ENCODE measurements around the gene NUB1. TPM values are rescaled to one million over a fixed set of nuclear protein-coding genes. Genes with fewer than 3 reads are reported as not detected.
A peak's percentile ranks its signal among the peaks of the same experiment; 100 is the strongest.

The NUB1 gene
- total RNA-seq, 2 donors from 2014 or later: 36.8 to 43.8 TPM

DNA sequence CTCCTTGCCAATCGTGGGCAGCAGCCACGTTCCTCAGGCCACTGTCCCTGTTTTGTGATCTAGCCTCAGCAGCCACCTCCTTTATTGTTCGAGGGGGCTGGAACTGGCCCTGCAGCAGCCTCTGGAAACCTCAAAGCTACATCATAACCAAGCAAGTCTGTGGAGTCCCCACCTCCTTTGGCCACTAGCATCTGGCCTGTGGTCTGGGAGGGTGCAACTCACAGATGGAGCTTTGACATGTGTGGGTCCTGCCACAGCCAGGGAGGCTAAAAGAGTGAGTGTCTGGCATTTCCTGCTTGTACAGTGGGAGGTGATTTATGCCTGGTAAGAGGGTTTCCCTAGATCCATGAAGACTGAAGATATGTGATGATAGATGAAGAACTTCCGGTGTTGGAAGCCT, 32.3 kb upstream of the NUB1 start:
- no peaks in the 10 kb centered on the region for H3K9me3 ChIP-seq
- 38 to 41% methylated on average over 4 of the region's 4 CpGs for WGBS, 2 donors
- H3K36me3 ChIP-seq (replicated peaks in 1 of 2; ENCODE audit: insufficient read depth in 1 of 2, low read depth in 2 of 2): no peaks in the 10 kb centered on the region
- H3K27me3 ChIP-seq: peaks cover 0 to 3% of the 10 kb centered on the region in 2 donors
- intact Hi-C loops (cut with DNase I): loop anchor here (5.0 to 10.0 kb wide), 2 partner anchors 67 to 185 kb away; no protein-coding TSS in a partner anchor
- no peak overlapping the region for H3K4me3 ChIP-seq
- DNase-seq (no peak), ATAC-seq (no peak)
- no peak overlapping the region for H3K27ac ChIP-seq
- TF ChIP-seq, protein P1, sequence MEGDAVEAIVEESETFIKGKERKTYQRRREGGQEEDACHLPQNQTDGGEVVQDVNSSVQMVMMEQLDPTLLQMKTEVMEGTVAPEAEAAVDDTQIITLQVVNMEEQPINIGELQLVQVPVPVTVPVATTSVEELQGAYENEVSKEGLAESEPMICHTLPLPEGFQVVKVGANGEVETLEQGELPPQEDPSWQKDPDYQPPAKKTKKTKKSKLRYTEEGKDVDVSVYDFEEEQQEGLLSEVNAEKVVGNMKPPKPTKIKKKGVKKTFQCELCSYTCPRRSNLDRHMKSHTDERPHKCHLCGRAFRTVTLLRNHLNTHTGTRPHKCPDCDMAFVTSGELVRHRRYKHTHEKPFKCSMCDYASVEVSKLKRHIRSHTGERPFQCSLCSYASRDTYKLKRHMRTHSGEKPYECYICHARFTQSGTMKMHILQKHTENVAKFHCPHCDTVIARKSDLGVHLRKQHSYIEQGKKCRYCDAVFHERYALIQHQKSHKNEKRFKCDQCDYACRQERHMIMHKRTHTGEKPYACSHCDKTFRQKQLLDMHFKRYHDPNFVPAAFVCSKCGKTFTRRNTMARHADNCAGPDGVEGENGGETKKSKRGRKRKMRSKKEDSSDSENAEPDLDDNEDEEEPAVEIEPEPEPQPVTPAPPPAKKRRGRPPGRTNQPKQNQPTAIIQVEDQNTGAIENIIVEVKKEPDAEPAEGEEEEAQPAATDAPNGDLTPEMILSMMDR (IDR thresholded peaks at IDR 0.05): no peak
- no peak for TF ChIP-seq POLR2A (IDR thresholded peaks at IDR 0.05)
- no peaks in the 10 kb centered on the region for H3K4me1 ChIP-seq

DNA sequence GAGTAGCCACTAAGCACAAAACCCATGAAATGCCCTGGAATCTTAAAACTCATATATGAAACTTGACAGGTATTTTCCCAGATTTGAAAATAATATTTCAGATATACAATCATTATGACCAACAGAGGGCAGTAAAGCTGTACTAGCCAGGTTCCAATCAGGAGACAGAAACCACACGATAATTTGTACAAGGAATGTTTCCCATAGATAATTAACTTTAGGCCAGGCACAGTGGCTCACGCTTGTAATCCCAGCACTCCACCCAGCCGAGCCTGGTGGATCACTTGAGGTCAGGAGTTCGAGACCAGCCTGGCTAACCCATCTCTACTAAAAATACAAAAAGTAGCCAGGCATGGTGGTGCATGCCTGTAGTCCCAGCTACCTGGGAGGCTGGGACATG, 31.0 kb upstream of the NUB1 start:
- TF ChIP-seq, protein P1 (IDR thresholded peaks at IDR 0.05): peak in 6 of 7 experiments; percentile 20 to 48 (median 36)
- TF ChIP-seq POLR2A (IDR thresholded peaks at IDR 0.05): no peak
- no peaks in the 10 kb centered on the region for H3K4me1 ChIP-seq
- H3K36me3 ChIP-seq (replicated peaks in 1 of 2; ENCODE audit: insufficient read depth in 1 of 2, low read depth in 2 of 2): no peaks in the 10 kb centered on the region
- no peaks in the 10 kb centered on the region for H3K27me3 ChIP-seq
- H3K4me3 ChIP-seq: no peak overlapping the region
- H3K27ac ChIP-seq: no peak overlapping the region
- peak in 1 of 4 donors; percentile 20 for DNase-seq
- H3K9me3 ChIP-seq: no peaks in the 10 kb centered on the region
- 29 to 34% methylated on average over 4 of the region's 4 CpGs for WGBS, 2 donors
- intact Hi-C loops (cut with DNase I): no loop called here
- peak; percentile 56 for ATAC-seq

DNA sequence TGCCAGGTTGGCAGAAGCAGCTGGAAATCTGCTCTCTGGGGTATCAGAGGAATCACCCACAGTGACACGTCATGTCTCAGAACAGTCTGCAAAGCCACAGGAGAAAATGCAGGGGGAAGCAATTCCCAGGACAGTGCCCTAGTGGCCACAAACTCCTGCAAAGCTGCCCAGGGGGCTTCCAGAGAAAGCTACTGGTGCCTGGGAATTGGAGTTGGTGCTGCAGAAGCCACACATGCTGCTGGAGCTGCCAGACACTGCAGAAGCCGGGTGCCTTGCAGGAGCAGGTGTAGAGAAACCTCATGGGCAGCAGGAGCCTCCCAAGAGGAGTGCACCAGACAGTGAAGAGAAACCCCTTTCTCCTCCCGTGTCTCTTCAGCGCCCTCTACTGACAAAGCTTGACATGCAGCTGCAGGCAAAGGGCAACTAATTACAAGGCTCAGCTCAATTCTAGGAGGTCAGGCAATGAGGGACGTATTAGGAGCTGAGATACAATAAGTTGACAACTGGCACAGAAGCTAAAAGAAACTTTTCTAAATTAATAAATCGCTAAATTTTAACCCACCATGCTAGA, 30.2 kb upstream of the NUB1 start:
- H3K36me3 ChIP-seq (replicated peaks in 1 of 2; ENCODE audit: insufficient read depth in 1 of 2, low read depth in 2 of 2): no peaks in the 10 kb centered on the region
- no peak for DNase-seq
- no peak for ATAC-seq
- WGBS, 2 donors: 61 to 68% methylated on average over 6 of the region's 6 CpGs
- no peaks in the 10 kb centered on the region for H3K27me3 ChIP-seq
- no peak overlapping the region for H3K4me3 ChIP-seq
- H3K27ac ChIP-seq: no peak overlapping the region
- no peaks in the 10 kb centered on the region for H3K4me1 ChIP-seq
- intact Hi-C loops (cut with DNase I): no loop called here
- H3K9me3 ChIP-seq: no peaks in the 10 kb centered on the region
- TF ChIP-seq POLR2A (IDR thresholded peaks at IDR 0.05): no peak
- TF ChIP-seq, protein P1 (IDR thresholded peaks at IDR 0.05): no peak

DNA sequence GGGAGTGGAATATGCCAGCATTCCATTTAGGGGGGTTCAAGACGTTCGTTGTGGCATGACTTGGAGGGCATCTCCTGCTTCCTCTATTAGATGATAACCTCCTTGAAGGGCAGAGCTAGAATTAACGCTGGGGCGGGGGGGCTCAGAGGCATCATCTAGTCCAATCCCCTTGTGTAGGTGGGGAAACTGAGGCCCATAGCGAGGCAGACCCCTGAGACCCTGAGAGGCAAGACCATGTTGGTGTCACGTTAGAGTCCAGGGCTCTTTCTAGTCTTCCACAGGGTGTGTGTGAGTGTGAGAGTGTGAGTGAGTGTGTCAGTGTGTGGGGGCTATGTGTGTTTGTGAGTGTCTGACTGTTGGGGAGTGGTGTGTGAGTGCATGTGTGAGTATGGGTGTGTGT, 29.3 kb upstream of the NUB1 start:
- DNase-seq: no peak
- Histone ChIP-seq H3K27me3 (no peaks in the 10 kb centered on the region), H3K4me3 (no peak overlapping the region), H3K4me1 (no peaks in the 10 kb centered on the region), H3K9me3 (no peaks in the 10 kb centered on the region), H3K27ac (no peak overlapping the region), H3K36me3 (replicated peaks in 1 of 2; ENCODE audit: insufficient read depth in 1 of 2, low read depth in 2 of 2) (no peaks in the 10 kb centered on the region)
- TF ChIP-seq POLR2A (IDR thresholded peaks at IDR 0.05): no peak
- TF ChIP-seq, protein P1 (IDR thresholded peaks at IDR 0.05): no peak
- intact Hi-C loops (cut with DNase I): no loop called here
- no peak for ATAC-seq
- WGBS, 2 donors: 71 to 72% methylated on average over 6 of the region's 6 CpGs
